Mesothelial cell of epicardium (in vitro differentiated cells): ENCODE measurements around the gene EMILIN2. TPM values are rescaled to one million over a fixed set of nuclear protein-coding genes. Genes with fewer than 3 reads are reported as not detected.

Experiments
- DNase-seq, 2 experiments: peaks; one replicate each; pipeline ENCODE4 v3.0.0; 2021; ENCODE audit warnings: low spot score in 2 of 2; ENCODE audit not compliant: unreplicated experiment in 2 of 2
- H3K27ac Mint-ChIP-seq: 2 replicates; pipeline ENCODE4 v1.8.0; 2021; ENCODE audit warnings: mixed read lengths
- H3K27me3 Mint-ChIP-seq: 2 replicates; pipeline ENCODE4 v1.8.0; 2021; ENCODE audit warnings: low read depth, mixed read lengths
- H3K36me3 Mint-ChIP-seq: 2 replicates; pipeline ENCODE4 v1.8.0; 2021; ENCODE audit warnings: mixed read lengths
- H3K4me1 Mint-ChIP-seq: 2 replicates; pipeline ENCODE4 v1.8.0; 2021; ENCODE audit warnings: mixed read lengths
- H3K4me3 Mint-ChIP-seq: 2 replicates; pipeline ENCODE4 v1.8.0; 2021; ENCODE audit warnings: mild to moderate bottlenecking, moderate library complexity, mixed read lengths
- H3K9me3 Mint-ChIP-seq: 2 replicates; pipeline ENCODE4 v1.8.0; 2021; ENCODE audit warnings: mixed read lengths
- total RNA-seq: library from RNA; stranded (reverse); gene quantifications from 3 replicates; pipeline ENCODE4 v1.2.1, GENCODE V29; 2021
- TF ChIP-seq, protein P1 (sequence below): fragments of 200-600 bp; sonication (generic); IDR thresholded peaks from one replicate; pipeline ENCODE4 v1.5.0; 2021; ENCODE audit warnings: antibody characterized with exemption; ENCODE audit not compliant: unreplicated experiment

EMILIN2 gene
- total RNA-seq, 1 donor from 2014 or later = 30.2 TPM

DNA sequence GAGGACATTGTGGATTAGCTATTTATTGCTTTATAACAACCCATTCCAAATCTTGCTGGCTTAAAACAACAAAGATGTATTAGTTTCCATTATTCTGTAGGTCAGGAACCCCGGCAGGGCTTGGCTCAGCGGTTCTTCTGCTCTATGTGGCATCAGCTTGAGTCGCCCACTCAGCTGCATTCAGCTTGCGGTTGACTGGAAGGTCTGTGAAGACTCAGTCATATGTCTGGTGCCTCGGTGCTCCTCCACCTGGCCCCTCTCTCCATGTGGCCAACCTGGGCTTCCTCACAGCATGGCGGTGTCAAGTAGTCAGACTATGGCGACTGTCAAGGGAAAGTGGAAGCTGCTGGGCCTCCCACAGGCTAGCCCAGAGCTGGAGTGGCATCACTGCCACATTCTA, 48.6 kb downstream of the EMILIN2 start:
- Mint-ChIP-seq H3K27me3 (no peaks in the 10 kb centered on the region), H3K36me3 (no peaks in the 10 kb centered on the region), H3K9me3 (no peaks in the 10 kb centered on the region), H3K4me1 (peaks cover 15% of the 10 kb centered on the region), H3K4me3 (no peak overlapping the region), H3K27ac (no peak overlapping the region)
- TF ChIP-seq, protein P1, sequence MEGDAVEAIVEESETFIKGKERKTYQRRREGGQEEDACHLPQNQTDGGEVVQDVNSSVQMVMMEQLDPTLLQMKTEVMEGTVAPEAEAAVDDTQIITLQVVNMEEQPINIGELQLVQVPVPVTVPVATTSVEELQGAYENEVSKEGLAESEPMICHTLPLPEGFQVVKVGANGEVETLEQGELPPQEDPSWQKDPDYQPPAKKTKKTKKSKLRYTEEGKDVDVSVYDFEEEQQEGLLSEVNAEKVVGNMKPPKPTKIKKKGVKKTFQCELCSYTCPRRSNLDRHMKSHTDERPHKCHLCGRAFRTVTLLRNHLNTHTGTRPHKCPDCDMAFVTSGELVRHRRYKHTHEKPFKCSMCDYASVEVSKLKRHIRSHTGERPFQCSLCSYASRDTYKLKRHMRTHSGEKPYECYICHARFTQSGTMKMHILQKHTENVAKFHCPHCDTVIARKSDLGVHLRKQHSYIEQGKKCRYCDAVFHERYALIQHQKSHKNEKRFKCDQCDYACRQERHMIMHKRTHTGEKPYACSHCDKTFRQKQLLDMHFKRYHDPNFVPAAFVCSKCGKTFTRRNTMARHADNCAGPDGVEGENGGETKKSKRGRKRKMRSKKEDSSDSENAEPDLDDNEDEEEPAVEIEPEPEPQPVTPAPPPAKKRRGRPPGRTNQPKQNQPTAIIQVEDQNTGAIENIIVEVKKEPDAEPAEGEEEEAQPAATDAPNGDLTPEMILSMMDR = no peak
- DNase-seq = no peak

DNA sequence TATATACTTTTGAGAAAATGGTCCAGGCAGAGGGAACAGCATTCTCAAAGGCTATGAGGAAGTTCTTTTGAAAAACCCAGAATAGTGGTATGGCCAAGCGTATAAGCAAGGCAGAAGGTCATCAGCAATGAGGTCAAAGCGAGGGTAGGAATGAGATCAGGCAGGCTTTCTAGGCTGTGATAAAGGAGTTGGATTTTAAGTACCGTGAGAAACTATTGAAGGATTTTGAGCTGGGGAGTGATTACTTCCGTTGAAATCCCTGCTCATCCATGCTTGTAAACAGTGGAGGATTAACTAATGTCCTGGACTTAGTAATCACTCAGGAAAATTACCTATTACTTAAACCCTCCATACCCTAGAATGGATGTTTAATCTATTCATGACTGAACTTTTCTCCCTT, 50.2 kb downstream of the EMILIN2 start:
- DNase-seq = no peak
- H3K36me3 Mint-ChIP-seq = no peaks in the 10 kb centered on the region
- peaks cover 28% of the 10 kb centered on the region for H3K4me1 Mint-ChIP-seq
- no peaks in the 10 kb centered on the region for H3K9me3 Mint-ChIP-seq
- H3K4me3 Mint-ChIP-seq = no peak overlapping the region
- H3K27me3 Mint-ChIP-seq = no peaks in the 10 kb centered on the region
- no peak overlapping the region for H3K27ac Mint-ChIP-seq
- TF ChIP-seq, protein P1 = no peak

DNA sequence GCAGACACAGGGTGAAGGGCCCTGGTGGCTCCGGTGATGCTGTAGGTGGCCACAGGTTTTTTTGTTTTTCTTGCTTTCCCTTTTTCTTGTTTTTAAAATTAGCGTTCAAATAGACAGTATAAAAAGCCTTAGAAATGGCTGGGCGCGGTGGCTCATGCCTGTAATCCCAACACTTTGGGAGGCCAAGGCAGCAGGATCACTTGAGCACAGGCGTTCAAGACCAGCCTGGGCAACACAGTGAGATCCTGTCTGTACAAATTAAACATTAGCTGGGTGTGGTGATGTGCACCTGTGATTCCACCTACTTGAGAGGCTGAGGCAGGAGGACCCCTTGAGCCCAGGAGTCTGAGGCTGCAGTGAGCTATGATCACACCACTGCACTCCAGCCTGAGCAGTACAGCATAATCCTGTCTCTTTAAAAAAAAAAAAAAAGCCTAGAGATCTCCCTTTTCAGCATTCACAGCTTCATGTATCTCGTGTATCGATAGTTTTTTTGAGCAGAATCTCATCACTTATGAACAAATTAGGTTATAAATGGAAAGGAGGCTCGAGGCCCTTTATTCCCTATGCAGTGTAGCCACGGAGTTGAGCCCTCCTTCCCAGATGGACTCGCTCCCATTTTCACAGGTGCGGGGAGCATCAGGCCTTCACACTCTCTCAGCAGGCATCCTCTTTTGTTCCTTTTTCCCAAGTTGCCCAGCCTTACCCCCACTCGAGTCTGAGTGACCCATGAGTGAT, 50.8 kb downstream of the EMILIN2 start:
- H3K36me3 Mint-ChIP-seq = no peaks in the 10 kb centered on the region
- H3K4me1 Mint-ChIP-seq = peaks cover 28% of the 10 kb centered on the region
- H3K9me3 Mint-ChIP-seq = no peaks in the 10 kb centered on the region
- H3K27me3 Mint-ChIP-seq = no peaks in the 10 kb centered on the region
- H3K4me3 Mint-ChIP-seq = no peak overlapping the region
- TF ChIP-seq, protein P1 = no peak
- H3K27ac Mint-ChIP-seq = peak overlapping the region; percentile 56
- no peak for DNase-seq

DNA sequence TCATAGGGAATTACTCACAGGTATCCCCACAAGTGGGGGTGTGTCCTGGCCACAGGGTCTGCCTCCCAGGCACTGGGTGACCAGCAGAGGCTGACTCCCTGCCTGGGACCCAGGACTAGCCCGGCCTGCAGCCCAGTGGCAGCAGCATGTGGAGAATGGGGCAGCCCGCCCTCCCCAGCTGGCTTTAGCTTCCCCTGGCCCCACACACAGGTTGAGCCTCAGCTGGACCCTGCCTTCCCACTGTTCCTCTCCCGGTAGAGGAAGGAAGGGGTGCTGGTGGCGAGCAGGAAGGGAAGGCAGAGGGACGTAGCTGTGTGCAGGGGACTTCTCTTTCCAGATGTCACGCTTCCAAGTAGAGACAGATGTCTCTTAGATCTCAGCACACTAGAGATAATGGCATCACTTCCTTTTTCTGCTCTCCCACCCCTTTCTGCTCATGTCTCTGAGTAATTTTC, 51.4 kb downstream of the EMILIN2 start:
- Mint-ChIP-seq H3K27me3 (no peaks in the 10 kb centered on the region), H3K27ac (peak overlapping the region; percentile 33), H3K4me3 (no peak overlapping the region), H3K36me3 (no peaks in the 10 kb centered on the region), H3K4me1 (peaks cover 28% of the 10 kb centered on the region), H3K9me3 (no peaks in the 10 kb centered on the region)
- no peak for DNase-seq
- TF ChIP-seq, protein P1 = no peak

DNA sequence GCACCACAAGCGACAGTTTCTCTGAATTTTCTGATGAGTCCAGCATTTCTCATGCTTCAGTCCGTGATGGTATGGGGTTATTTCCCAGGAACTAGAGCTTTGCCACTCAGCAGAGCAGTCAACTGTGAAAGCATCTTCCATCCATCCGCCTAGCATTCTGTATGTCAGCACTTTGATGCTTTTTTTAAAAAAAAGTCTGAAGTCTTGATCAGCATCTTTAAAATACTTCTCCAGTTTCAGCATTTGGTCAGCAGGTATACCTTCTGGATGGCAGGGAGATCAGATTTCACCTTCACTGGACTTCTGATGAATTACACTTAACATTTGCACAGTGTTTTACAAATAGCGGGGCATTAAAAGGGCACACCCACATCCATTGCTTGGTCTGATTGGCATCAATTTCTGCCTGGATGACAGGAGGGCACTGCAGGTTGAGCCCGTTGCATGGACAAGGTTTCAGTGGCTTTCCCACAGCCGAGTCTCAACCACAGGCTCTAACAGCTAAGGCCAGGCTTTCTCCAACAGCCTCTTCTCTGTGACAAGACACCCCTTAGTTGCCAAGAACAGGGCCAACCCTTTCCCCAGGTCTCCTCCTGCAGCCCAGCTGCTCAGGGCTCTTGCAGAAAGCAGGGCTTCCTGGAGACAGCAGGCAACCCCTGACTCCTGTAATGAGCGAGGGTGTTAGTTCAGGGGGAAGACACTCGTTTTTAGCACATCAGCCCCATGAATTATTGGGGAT, 54.0 kb downstream of the EMILIN2 start:
- Mint-ChIP-seq H3K27ac (peak overlapping the region; percentile 35), H3K9me3 (no peaks in the 10 kb centered on the region), H3K4me1 (peaks cover 23% of the 10 kb centered on the region), H3K36me3 (no peaks in the 10 kb centered on the region), H3K4me3 (no peak overlapping the region), H3K27me3 (peaks cover 2% of the 10 kb centered on the region)
- no peak for DNase-seq
- TF ChIP-seq, protein P1 = no peak
